Cardiac muscle cell (in vitro differentiated cells and primary cell): ENCODE results near the gene TNIK. TPM values are rescaled to one million over a fixed set of nuclear protein-coding genes. Genes with fewer than 3 reads are reported as not detected.

Experiments
- DNase-seq, 2 donors: peaks; one replicate each; pipeline versions ENCODE4 v3.0.0 to v3.0.0-alpha.2; 2010 to 2017; ENCODE audit warnings: low read depth in 1 of 2, low spot score in 1 of 2
- H3K27ac ChIP-seq: fragments of 200-600 bp; sonication (generic); 2 replicates; pipeline ENCODE4 v1.5.1; 2016
- H3K27me3 ChIP-seq: fragments of 200-600 bp; sonication (generic); 2 replicates; pipeline ENCODE4 v1.6.0; 2016; ENCODE audit warnings: control low read depth
- H3K36me3 ChIP-seq: fragments of 200-600 bp; sonication (generic); 2 replicates; pipeline ENCODE4 v1.5.1; 2016; ENCODE audit warnings: control low read depth
- H3K4me1 ChIP-seq: fragments of 200-600 bp; sonication (generic); 2 replicates; pipeline ENCODE4 v1.8.1; 2017; ENCODE audit warnings: low read depth, mild to moderate bottlenecking, mixed run types
- H3K4me3 ChIP-seq: fragments of 200-600 bp; sonication (generic); 2 replicates; pipeline ENCODE4 v1.5.1; 2016; ENCODE audit warnings: mild to moderate bottlenecking
- H3K9me3 ChIP-seq: fragments of 200-600 bp; sonication (generic); 2 replicates; pipeline ENCODE4 v1.5.1; 2017; ENCODE audit warnings: low read depth, mild to moderate bottlenecking, control low read depth
- CTCF ChIP-seq: IDR thresholded peaks from 2 replicates; pipeline ENCODE4 v1.5.1; 2012; ENCODE audit warnings: low read depth, mild to moderate bottlenecking, low read length
- polyA plus RNA-seq: library from polyadenylated mRNA; unstranded; fragments of >200 nt; fragmentation: Nextera tagmentation; extraction: Ambion mirVana; gene quantifications from 2 replicates; pipeline ENCODE4 v1.2.1, GENCODE V29; 2016
- total RNA-seq: library from RNA; depleted of rRNA; stranded (reverse); fragments of >200 nt; gene quantifications from 2 replicates; pipeline ENCODE4 v1.2.3, GENCODE V29; 2016

Gene TNIK
- total and polyA plus RNA-seq, 2 experiments from 2014 or later: 32.8 to 55.1 TPM

- no peaks in the 10 kb centered on the region for H3K9me3 ChIP-seq
- no peak overlapping the region for H3K27ac ChIP-seq
- H3K27me3 ChIP-seq: no peaks in the 10 kb centered on the region
- H3K4me1 ChIP-seq: peaks cover 6% of the 10 kb centered on the region
- no peak for DNase-seq
- no peak overlapping the region for H3K4me3 ChIP-seq
- no peak for TF ChIP-seq CTCF
- H3K36me3 ChIP-seq: peaks cover 19% of the 10 kb centered on the region
Measured at GRCh38 chr3:171133337-171133736, 326.9 kb downstream of the TNIK start.

GRCh38 chr3:171132873-171133272, 327.3 kb downstream of the TNIK start:
- Histone ChIP-seq H3K4me1 (peaks cover 6% of the 10 kb centered on the region), H3K4me3 (no peak overlapping the region), H3K36me3 (peaks cover 17% of the 10 kb centered on the region), H3K27me3 (no peaks in the 10 kb centered on the region), H3K27ac (no peak overlapping the region), H3K9me3 (no peaks in the 10 kb centered on the region)
- DNase-seq: peak in 1 of 2 donors; percentile 31
- TF ChIP-seq CTCF: no peak

- DNase-seq: peak in 1 of 2 donors; percentile 48
- H3K36me3 ChIP-seq: peaks cover 18% of the 10 kb centered on the region
- no peaks in the 10 kb centered on the region for H3K9me3 ChIP-seq
- H3K27me3 ChIP-seq: no peaks in the 10 kb centered on the region
- no peak overlapping the region for H3K27ac ChIP-seq
- H3K4me3 ChIP-seq: no peak overlapping the region
- TF ChIP-seq CTCF: no peak
- peaks cover 6% of the 10 kb centered on the region for H3K4me1 ChIP-seq
Measured at GRCh38 chr3:171129827-171130226, 330.4 kb downstream of the TNIK start.

GRCh38 chr3:171127611-171128010, 332.6 kb downstream of the TNIK start:
- Histone ChIP-seq H3K27me3 (no peaks in the 10 kb centered on the region), H3K27ac (no peak overlapping the region), H3K9me3 (no peaks in the 10 kb centered on the region), H3K36me3 (peaks cover 32% of the 10 kb centered on the region), H3K4me1 (peaks cover 6% of the 10 kb centered on the region), H3K4me3 (no peak overlapping the region)
- no peak for DNase-seq
- no peak for TF ChIP-seq CTCF

GRCh38 chr3:171126478-171127209, 333.6 kb downstream of the TNIK start:
- H3K36me3 ChIP-seq: peaks cover 34% of the 10 kb centered on the region

More at GRCh38 chr3:171126478-171127209, 333.6 kb downstream of the TNIK start:
- DNase-seq: no peak
- Histone ChIP-seq H3K9me3 (no peaks in the 10 kb centered on the region), H3K4me1 (peaks cover 6% of the 10 kb centered on the region), H3K27me3 (no peaks in the 10 kb centered on the region), H3K27ac (no peak overlapping the region), H3K4me3 (no peak overlapping the region)
- TF ChIP-seq CTCF: no peak
